AG10803 (cell line): ENCODE results near the gene FAM193B.

Source experiments
- DNase-seq: peaks from one replicate; pipeline ENCODE4 v3.0.0; 2010; ENCODE audit warnings: low read depth
- H3K4me3 ChIP-seq: 2 replicates; pipeline ENCODE4 v1.5.1; 2011; ENCODE audit warnings: mild to moderate bottlenecking, low read length, control low read depth
- CTCF ChIP-seq: conservative IDR thresholded peaks from 2 replicates; pipeline ENCODE4 v1.5.1; 2011; ENCODE audit warnings: mild to moderate bottlenecking, low read length, control low read depth, inconsistent platforms

The FAM193B gene

GRCh38 chr5:177528631-177529030 lies 25.7 kb downstream of the FAM193B start:
- DNase-seq, result no peak
- no peak for TF ChIP-seq CTCF
- no peak overlapping the region for H3K4me3 ChIP-seq

GRCh38 chr5:177527595-177527994 lies 26.8 kb downstream of the FAM193B start:
- no peak overlapping the region for H3K4me3 ChIP-seq
- no peak for DNase-seq
- no peak for TF ChIP-seq CTCF

- TF ChIP-seq CTCF, result no peak
Observed at GRCh38 chr5:177526791-177527190, 27.6 kb downstream of the FAM193B start.

GRCh38 chr5:177526191-177526590 lies 28.2 kb downstream of the FAM193B start:
- DNase-seq, result no peak
- no peak overlapping the region for H3K4me3 ChIP-seq
- TF ChIP-seq CTCF, result no peak

More at GRCh38 chr5:177526791-177527190, 27.6 kb downstream of the FAM193B start:
- H3K4me3 ChIP-seq, result no peak overlapping the region
- no peak for DNase-seq

GRCh38 chr5:177524941-177525655 lies 29.3 kb downstream of the FAM193B start:
- no peak overlapping the region for H3K4me3 ChIP-seq
- no peak for DNase-seq
- no peak for TF ChIP-seq CTCF

- no peak for DNase-seq
- no peak for TF ChIP-seq CTCF
- H3K4me3 ChIP-seq, result no peak overlapping the region
Observed at GRCh38 chr5:177524539-177524900, 29.8 kb downstream of the FAM193B start.

- TF ChIP-seq CTCF, result no peak
- no peak for DNase-seq
Observed at GRCh38 chr5:177523711-177524538, 30.4 kb downstream of the FAM193B start.

More at GRCh38 chr5:177523711-177524538, 30.4 kb downstream of the FAM193B start:
- H3K4me3 ChIP-seq, result no peak overlapping the region
